Lung (tissue), 12 donors: ENCODE data around the gene SPRED2. TPM values are rescaled to one million over a fixed set of nuclear protein-coding genes. Genes with fewer than 3 reads are reported as not detected.

ENCODE experiments used
- ATAC-seq: fragments of 200-7000 bp; cut with Tn5 transposase; one replicate; pipeline ENCODE4 v1.9.1; 2020; ENCODE audit warnings: moderate number of reproducible peaks; ENCODE audit not compliant: insufficient read depth, low FRiP score
- DNase-seq, 3 donors: peaks; one replicate each; pipeline ENCODE4 v3.0.0-alpha.2; 2013 to 2017
- H3K27ac ChIP-seq, 2 donors: one replicate each; pipeline ENCODE4 v1.5.1; 2013; ENCODE audit warnings: mild to moderate bottlenecking in 2 of 2, moderate library complexity in 2 of 2, control low read depth in 1 of 2, inconsistent platforms in 1 of 2, low read depth in 1 of 2, low read length in 1 of 2
- H3K27me3 ChIP-seq, 3 donors: one replicate each; pipeline ENCODE4 v1.5.1; 2013; ENCODE audit warnings: low read length in 2 of 3; ENCODE audit not compliant: control insufficient read depth in 3 of 3, insufficient read depth in 3 of 3
- H3K36me3 ChIP-seq, 4 donors: one replicate each; pipeline ENCODE4 v1.5.1; 2013; ENCODE audit warnings: low read length in 4 of 4, mild to moderate bottlenecking in 1 of 4, moderate library complexity in 1 of 4; ENCODE audit not compliant: control insufficient read depth in 4 of 4, insufficient read depth in 4 of 4
- H3K4me1 ChIP-seq, 5 donors: one replicate each; pipeline ENCODE4 v1.5.1; 2013; ENCODE audit warnings: low read length in 5 of 5, mild to moderate bottlenecking in 2 of 5, moderate library complexity in 1 of 5; ENCODE audit not compliant: control insufficient read depth in 5 of 5, insufficient read depth in 5 of 5
- H3K4me3 ChIP-seq: one replicate; pipeline ENCODE4 v1.5.1; 2013; ENCODE audit warnings: mild to moderate bottlenecking, control low read depth, moderate library complexity
- H3K9ac ChIP-seq, 2 donors: one replicate each; pipeline ENCODE4 v1.5.1; 2013; ENCODE audit warnings: low read length in 2 of 2, control low read depth in 1 of 2; ENCODE audit not compliant: insufficient read depth in 1 of 2
- H3K9me3 ChIP-seq, 4 donors: one replicate each; pipeline ENCODE4 v1.5.1; 2013; ENCODE audit warnings: low read length in 3 of 4, mild to moderate bottlenecking in 1 of 4, moderate library complexity in 1 of 4; ENCODE audit not compliant: control insufficient read depth in 4 of 4, insufficient read depth in 3 of 4
- CTCF ChIP-seq: IDR thresholded peaks from 2 replicates; pipeline ENCODE4 v1.5.1; 2012; ENCODE audit warnings: mild to moderate bottlenecking; ENCODE audit errors: control extremely low read depth, extremely low read depth
- WGBS, 2 donors: extraction: QIAGEN DNeasy Blood & Tissue Kit; methylation state at CpG; one replicate each; pipeline ENCODE4 v1.1.7; 2013; 5-methylcytosine and 5-hydroxymethylcytosine counted together
- polyA plus RNA-seq, 2 donors: library from polyadenylated mRNA; stranded (reverse); fragments of 200-250 nt; gene quantifications; one replicate each; pipeline ENCODE4 v1.2.1, GENCODE V29; 2013
- total RNA-seq, 2 donors: library from RNA; depleted of rRNA in 1 of 2; stranded (reverse); fragments of >200 nt in 1 of 2; gene quantifications; one replicate each; pipeline ENCODE4 v1.2.1, GENCODE V29; 2014 to 2021
- donor health status: control.
- donor health status: control.
- donor health status: Bipolar disorder and iron deficiency.
- donor health status: healthy.
- donor health status: DM: yes; HTN: yes; CAD: no.

SPRED2 gene
- total and polyA plus RNA-seq, 4 donors: 11.7 to 36.4 (median 19.6) TPM

- TF ChIP-seq CTCF: no peak
- Histone ChIP-seq H3K9ac (no peak overlapping the region), H3K36me3 (no peaks in the 10 kb centered on the region), H3K4me3 (no peak overlapping the region), H3K27me3 (no peaks in the 10 kb centered on the region), H3K9me3 (no peaks in the 10 kb centered on the region), H3K27ac (no peak overlapping the region), H3K4me1 (peaks cover 5 to 25% (median 12%) of the 10 kb centered on the region in 5 donors)
- DNase-seq: no peak
- ATAC-seq: no peak
- 79 to 93% methylated on average over 3 of the region's 3 CpGs for WGBS, 2 donors
Measured at GRCh38 chr2:65417509-65418085, 14.8 kb downstream of the SPRED2 start.

- Histone ChIP-seq H3K9ac (no peak overlapping the region), H3K27ac (no peak overlapping the region), H3K36me3 (no peaks in the 10 kb centered on the region), H3K27me3 (no peaks in the 10 kb centered on the region), H3K4me3 (no peak overlapping the region), H3K4me1 (peaks cover 5 to 25% (median 9%) of the 10 kb centered on the region in 5 donors), H3K9me3 (no peaks in the 10 kb centered on the region)
- no peak for ATAC-seq
- no peak for DNase-seq
- no peak for TF ChIP-seq CTCF
- WGBS, 2 donors: 75 to 83% methylated on average over 3 of the region's 3 CpGs
Measured at GRCh38 chr2:65416945-65417344, 15.5 kb downstream of the SPRED2 start.

GRCh38 chr2:65416321-65416720, 16.1 kb downstream of the SPRED2 start:
- WGBS, 2 donors: 86 to 92% methylated on average over 3 of the region's 3 CpGs
- ATAC-seq (no peak), DNase-seq (no peak)
- H3K27ac ChIP-seq: no peak overlapping the region
- H3K4me3 ChIP-seq: no peak overlapping the region
- no peaks in the 10 kb centered on the region for H3K36me3 ChIP-seq
- TF ChIP-seq CTCF: no peak
- no peaks in the 10 kb centered on the region for H3K9me3 ChIP-seq
- no peaks in the 10 kb centered on the region for H3K27me3 ChIP-seq
- H3K9ac ChIP-seq: no peak overlapping the region
- H3K4me1 ChIP-seq: peaks cover 5 to 25% (median 8%) of the 10 kb centered on the region in 5 donors

- peaks cover 2 to 17% (median 8%) of the 10 kb centered on the region in 5 donors for H3K4me1 ChIP-seq
- H3K27me3 ChIP-seq: no peaks in the 10 kb centered on the region
- TF ChIP-seq CTCF: no peak
- H3K9ac ChIP-seq: no peak overlapping the region
- ATAC-seq (no peak), DNase-seq (no peak)
- no peaks in the 10 kb centered on the region for H3K36me3 ChIP-seq
- H3K9me3 ChIP-seq: no peaks in the 10 kb centered on the region
- H3K27ac ChIP-seq: no peak overlapping the region
- no peak overlapping the region for H3K4me3 ChIP-seq
- 98 to 99% methylated on average over 1 of the region's 1 CpG for WGBS, 2 donors
Measured at GRCh38 chr2:65415091-65415490, 17.3 kb downstream of the SPRED2 start.
